Type B pancreatic cell (in vitro differentiated cells): ENCODE data around the gene C5orf58. TPM values are rescaled to one million over a fixed set of nuclear protein-coding genes. Genes with fewer than 3 reads are reported as not detected.

Source experiments
- DNase-seq: peaks from one replicate; pipeline ENCODE4 v3.0.0; 2021; ENCODE audit warnings: mixed read lengths; ENCODE audit not compliant: unreplicated experiment; ENCODE audit errors: extremely low spot score
- H3K27ac Mint-ChIP-seq: 2 replicates; pipeline ENCODE4 v1.8.0; 2021; ENCODE audit warnings: mild to moderate bottlenecking, mixed read lengths
- H3K27me3 Mint-ChIP-seq: 2 replicates; pipeline ENCODE4 v1.8.0; 2021; ENCODE audit warnings: mixed read lengths
- H3K36me3 Mint-ChIP-seq: 2 replicates; pipeline ENCODE4 v1.8.0; 2021; ENCODE audit warnings: mixed read lengths
- H3K4me1 Mint-ChIP-seq: one replicate; pipeline ENCODE4 v1.8.0; 2021; ENCODE audit warnings: mixed read lengths; ENCODE audit not compliant: unreplicated experiment
- H3K4me3 Mint-ChIP-seq: 2 replicates; pipeline ENCODE4 v1.8.0; 2021; ENCODE audit warnings: mild to moderate bottlenecking, mixed read lengths
- H3K9me3 Mint-ChIP-seq: 2 replicates; pipeline ENCODE4 v1.8.0; 2021; ENCODE audit warnings: mixed read lengths
- CTCF ChIP-seq: fragments of 200-600 bp; sonication (generic); conservative IDR thresholded peaks from 2 replicates; pipeline ENCODE4 v1.5.0; 2021; ENCODE audit warnings: antibody characterized with exemption, mild to moderate bottlenecking
- total RNA-seq: library from RNA; stranded (reverse); gene quantifications from 2 replicates; pipeline ENCODE4 v1.2.1, GENCODE V29; 2021; ENCODE audit warnings: low replicate concordance

The C5orf58 gene
- total RNA-seq, 1 donor from 2014 or later = not detected

DNA sequence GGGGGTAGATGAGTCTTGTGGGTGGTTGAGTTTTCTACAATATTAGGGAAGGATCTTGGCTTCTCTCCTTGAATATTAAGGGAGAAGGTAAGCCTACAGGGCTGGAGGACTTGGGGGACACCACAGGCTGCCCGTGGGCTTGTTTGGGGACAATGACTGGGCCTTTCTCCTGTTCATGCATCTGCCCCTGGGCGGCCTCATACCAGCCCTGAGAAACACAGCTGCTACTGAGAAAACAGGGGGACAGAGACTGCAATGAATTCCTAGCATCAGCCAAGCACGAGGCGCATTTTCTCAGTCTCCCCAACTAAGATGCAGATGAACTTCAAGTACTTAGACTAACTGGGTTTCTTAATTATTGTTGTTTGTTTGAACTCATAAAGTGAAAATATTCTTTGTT, 24.6 kb downstream of the C5orf58 start:
- H3K27me3 Mint-ChIP-seq = peaks cover 28% of the 10 kb centered on the region
- H3K27ac Mint-ChIP-seq = no peak overlapping the region
- no peak for TF ChIP-seq CTCF

GRCh38 chr5:170261528-170262043, 28.8 kb downstream of the C5orf58 start:
- H3K9me3 Mint-ChIP-seq = no peaks in the 10 kb centered on the region
- no peak overlapping the region for H3K27ac Mint-ChIP-seq
- peaks cover 31% of the 10 kb centered on the region for H3K27me3 Mint-ChIP-seq
- H3K4me3 Mint-ChIP-seq = no peak overlapping the region
- H3K36me3 Mint-ChIP-seq = no peaks in the 10 kb centered on the region
- H3K4me1 Mint-ChIP-seq = peaks cover 28% of the 10 kb centered on the region
- TF ChIP-seq CTCF = no peak
- DNase-seq = no peak

More for the DNA sequence above, 24.6 kb downstream of the C5orf58 start:
- Mint-ChIP-seq H3K9me3 (no peaks in the 10 kb centered on the region), H3K36me3 (no peaks in the 10 kb centered on the region), H3K4me3 (no peak overlapping the region), H3K4me1 (peaks cover 23% of the 10 kb centered on the region)
- no peak for DNase-seq

GRCh38 chr5:170262061-170263045, 29.6 kb downstream of the C5orf58 start:
- H3K4me1 Mint-ChIP-seq = peaks cover 31% of the 10 kb centered on the region
- no peak for DNase-seq
- no peak for TF ChIP-seq CTCF
- H3K9me3 Mint-ChIP-seq = no peaks in the 10 kb centered on the region
- H3K4me3 Mint-ChIP-seq = no peak overlapping the region
- H3K36me3 Mint-ChIP-seq = no peaks in the 10 kb centered on the region
- H3K27me3 Mint-ChIP-seq = peaks cover 39% of the 10 kb centered on the region
- no peak overlapping the region for H3K27ac Mint-ChIP-seq

DNA sequence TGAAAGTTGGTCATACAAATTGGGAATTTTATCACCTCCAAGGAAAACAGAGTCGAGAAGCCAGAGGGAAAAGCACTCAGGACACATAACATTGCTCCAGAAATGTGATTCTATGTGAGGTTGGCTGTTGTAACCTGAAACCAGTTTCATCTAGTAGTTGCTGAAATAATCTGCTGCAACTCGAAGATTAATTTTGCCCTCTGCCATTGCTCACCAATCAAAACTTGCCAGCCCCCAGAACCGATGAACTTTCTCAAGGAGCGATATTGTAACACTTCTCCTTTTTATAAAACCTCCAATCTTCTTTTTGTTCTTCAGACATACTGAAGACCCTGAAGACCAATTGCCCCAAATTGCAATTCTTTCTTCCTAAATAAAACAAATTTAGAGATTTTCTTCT, 31.1 kb downstream of the C5orf58 start:
- H3K27ac Mint-ChIP-seq = no peak overlapping the region
- DNase-seq = no peak
- no peak for TF ChIP-seq CTCF
- H3K4me3 Mint-ChIP-seq = no peak overlapping the region
- H3K9me3 Mint-ChIP-seq = no peaks in the 10 kb centered on the region
- no peaks in the 10 kb centered on the region for H3K36me3 Mint-ChIP-seq
- peaks cover 35% of the 10 kb centered on the region for H3K4me1 Mint-ChIP-seq
- H3K27me3 Mint-ChIP-seq = peaks cover 45% of the 10 kb centered on the region

DNA sequence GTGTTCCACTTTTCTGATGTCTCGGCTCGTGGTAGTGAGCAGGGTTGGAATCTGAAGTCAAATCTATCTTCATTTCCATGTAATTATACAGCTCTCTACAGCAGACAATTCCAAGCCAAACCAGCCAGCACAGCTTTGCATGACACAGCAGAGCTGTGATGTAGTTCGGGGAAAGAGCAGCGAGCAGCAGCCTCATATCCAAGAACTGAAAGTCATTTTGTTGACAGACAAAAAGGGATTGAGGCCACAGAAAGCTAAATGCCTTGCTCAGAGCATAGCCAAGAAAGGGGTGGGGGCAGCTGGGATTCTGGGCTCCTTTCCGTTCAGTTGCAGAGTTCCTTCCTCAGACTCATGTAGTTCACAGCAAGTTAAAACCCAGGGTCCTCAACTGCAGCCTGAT, 32.7 kb downstream of the C5orf58 start:
- Mint-ChIP-seq H3K27ac (no peak overlapping the region), H3K36me3 (no peaks in the 10 kb centered on the region), H3K9me3 (no peaks in the 10 kb centered on the region), H3K4me1 (peaks cover 41% of the 10 kb centered on the region), H3K27me3 (peaks cover 48% of the 10 kb centered on the region), H3K4me3 (no peak overlapping the region)
- no peak for TF ChIP-seq CTCF
- no peak for DNase-seq
